ENCODE data around the gene RAB8B.
A peak's percentile ranks its signal among the peaks of the same experiment; 100 is the strongest.
"Not testable (repeated sequence)": the region's sequence is repeated elsewhere in the genome, so short reads cannot be mapped to it uniquely, and the experiment has no call there.

RAB8B gene

DNA sequence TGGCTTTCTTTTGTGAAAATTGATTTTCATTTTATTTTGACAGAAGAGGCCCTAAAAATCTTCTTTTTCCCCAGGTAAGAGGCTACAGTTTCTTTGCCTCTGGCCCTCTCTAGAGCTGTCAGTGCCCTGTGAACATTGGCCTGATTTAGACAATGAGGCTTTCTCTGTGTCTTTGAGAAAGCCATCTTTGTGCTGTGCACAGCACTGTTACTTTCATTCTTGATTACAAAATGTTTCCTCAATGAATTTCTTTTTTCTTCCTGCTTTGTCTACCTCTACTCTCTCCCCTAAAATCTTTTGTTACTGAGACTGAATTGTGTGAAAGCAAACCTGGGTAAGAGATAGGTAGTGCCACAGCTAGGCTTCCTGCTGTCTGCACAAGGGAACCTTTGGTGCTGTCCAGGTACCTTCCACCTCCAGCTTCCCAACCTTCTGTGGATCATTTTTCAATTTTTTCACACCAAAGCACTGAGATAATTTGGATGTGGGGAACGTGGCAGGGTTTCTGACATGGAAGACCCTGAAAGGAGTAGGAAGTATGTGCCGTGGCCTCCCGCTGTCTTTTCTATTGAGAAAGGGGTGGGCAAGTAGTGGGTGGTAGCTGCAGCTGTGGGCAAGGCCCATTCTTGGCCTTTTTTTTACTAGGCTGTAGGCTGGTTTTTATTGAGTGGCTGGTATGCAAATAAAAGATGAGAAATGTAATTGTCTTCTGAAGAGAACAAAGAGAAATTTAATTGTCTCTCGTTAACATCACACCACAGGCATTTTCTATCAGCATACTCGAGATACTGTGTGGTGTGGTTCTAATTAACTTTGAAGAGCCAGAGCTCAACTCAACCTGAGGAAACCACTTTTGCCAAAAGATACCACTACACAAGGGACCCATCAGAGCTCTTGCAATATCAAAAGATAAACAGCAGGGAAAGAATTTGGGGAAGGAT, 21.0 kb downstream of the RAB8B start:
- DNase-seq, result no peak

GRCh38 chr15:63211092-63211490, 21.7 kb downstream of the RAB8B start:
- no peak for DNase-seq

DNA sequence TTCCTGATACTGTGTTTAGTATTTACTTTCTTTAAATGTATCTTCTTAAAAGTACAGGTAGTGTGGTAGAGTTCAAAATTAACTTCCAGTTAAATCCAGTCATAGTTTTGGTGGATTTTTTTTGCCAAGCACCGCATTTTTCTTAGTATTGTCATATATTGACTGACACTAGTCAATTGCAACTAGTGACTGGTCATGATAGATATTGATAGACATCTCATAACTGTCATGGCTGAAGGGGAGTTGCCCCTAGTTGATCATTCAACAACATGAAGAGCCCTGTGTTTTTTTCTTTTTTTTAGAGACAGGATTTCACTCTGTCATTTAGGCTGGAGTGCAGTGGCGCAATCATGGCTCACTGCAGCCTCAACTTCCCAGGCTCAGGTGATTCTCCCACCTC, 22.1 kb downstream of the RAB8B start:
- peak; percentile 56 for DNase-seq

GRCh38 chr15:63212050-63213004, 22.9 kb downstream of the RAB8B start:
- DNase-seq, result peak; percentile 79

- no peak for DNase-seq
These were observed 28.8 kb downstream of the RAB8B start for GRCh38 chr15:63218100-63218808.

GRCh38 chr15:63219196-63219710, 29.8 kb downstream of the RAB8B start:
- no peak for DNase-seq

DNA sequence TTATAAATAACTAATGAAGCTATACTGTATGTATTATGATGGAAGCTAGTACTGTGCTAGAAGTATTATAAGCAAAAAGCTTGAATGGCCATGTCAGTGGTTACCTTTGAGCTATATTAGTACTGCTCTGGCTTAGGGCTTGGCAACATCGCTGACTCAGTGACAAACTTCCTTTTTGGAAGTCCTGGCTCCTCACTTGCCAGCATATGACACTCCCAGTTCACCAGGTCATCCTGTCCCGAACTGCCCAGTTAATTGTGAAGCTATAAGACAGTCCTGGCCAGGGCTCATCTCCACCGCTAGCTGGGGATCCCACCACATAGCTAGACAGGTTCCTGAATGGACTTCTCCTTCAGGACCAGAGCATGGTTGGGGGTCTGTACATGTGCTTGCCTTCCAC, 31.9 kb downstream of the RAB8B start:
- no peak for DNase-seq

DNA sequence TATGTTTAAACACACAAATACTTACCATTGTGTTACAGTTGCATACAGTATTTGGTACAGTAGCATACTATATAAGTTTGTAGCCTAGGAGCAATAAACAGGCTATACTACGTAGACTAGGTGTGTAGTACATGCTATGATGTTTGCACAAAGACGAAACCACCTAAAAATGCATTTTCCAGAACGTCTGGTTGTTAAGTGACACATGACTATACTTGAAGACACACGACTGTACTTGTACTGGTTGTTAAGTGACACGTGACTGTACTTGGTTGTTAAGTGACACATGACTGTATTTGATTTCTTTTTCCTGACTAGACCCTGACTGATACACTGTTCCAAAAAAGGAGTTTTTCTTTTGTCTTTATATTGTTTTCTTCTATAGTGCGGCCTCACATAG, 34.1 kb downstream of the RAB8B start:
- no peak for DNase-seq

- DNase-seq, result no peak
These were observed 36.0 kb downstream of the RAB8B start for GRCh38 chr15:63225381-63225780.

DNA sequence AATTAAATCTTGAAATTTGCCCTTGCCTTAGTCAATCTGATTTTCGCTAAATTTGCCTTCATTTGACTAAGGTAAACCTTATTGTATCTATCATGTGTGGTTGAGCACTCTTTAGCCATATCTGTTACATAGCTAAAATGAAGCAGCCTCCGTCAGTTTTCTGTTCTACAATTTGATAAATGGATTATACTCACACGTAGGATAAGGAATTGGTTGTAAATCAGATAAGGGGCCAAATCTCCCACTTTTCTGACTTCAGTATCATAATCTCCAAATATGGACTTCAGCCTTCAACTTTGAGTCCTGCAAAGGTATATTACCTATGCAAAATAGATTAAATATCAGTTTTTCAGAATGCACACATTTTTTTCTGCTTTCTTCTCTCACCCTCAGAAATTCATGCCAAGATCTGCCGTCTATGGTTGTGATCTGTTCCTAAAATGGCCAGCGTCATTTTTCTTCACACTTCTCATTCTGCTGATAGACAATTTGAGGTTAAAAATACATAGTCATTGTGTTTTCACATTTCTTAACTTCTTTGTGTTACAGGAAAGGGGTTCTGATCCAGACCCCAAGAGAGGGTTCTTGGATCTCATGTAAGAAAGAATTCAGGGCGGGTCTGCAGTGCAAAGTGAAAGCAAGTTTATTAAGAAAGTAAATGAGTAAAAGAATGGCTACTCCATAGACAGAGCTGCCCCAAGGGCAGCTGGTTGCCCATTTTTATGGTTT, 36.9 kb downstream of the RAB8B start:
- no peak for DNase-seq

- no peak for DNase-seq
These were observed 37.6 kb downstream of the RAB8B start for GRCh38 chr15:63226966-63227401.

GRCh38 chr15:63227689-63228088, 38.3 kb downstream of the RAB8B start:
- no peak for DNase-seq

- no peak for DNase-seq
These were observed 41.8 kb downstream of the RAB8B start for GRCh38 chr15:63231206-63231605.

- DNase-seq, result peak; percentile 35
These were observed 42.3 kb downstream of the RAB8B start for GRCh38 chr15:63231706-63232105.

DNA sequence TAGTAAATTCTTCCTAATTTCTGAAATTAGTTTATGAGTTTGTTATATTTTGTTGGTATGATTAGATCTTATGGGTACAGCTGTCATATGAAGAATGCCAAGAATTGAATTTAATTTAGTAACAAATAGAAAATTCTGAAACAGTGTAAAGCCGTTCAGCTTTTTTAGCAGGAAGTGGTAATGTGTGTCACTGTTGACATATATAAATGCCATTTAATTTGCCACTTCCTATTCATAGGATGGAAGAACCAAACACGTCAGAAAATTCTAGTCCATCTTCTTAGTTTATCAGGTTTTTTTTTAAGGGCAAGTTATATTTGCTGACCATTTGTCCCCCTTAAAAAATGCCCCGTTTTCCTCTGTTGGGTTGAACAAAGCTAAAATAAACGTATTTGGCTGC, 43.0 kb downstream of the RAB8B start:
- peak; percentile 39 for DNase-seq

DNA sequence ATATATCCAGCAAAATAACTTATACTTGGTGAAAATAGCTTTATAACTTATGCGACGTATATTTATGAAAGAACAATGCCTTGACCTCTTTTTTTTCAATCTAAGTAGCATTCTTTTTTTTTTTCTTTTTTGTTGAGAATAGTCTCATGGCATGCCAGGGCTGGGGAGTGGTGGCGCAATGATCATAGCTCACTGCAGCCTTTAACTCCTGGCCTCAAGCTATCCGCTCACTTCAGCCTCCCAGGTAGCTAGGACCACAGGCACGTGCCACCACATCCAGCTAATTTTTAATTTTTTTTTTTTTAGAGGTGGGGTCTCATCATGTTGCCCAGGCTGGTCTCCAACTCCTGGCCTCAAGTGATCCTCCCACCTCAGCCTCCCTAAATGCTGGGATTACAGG, 43.5 kb downstream of the RAB8B start:
- DNase-seq, result no peak

DNA sequence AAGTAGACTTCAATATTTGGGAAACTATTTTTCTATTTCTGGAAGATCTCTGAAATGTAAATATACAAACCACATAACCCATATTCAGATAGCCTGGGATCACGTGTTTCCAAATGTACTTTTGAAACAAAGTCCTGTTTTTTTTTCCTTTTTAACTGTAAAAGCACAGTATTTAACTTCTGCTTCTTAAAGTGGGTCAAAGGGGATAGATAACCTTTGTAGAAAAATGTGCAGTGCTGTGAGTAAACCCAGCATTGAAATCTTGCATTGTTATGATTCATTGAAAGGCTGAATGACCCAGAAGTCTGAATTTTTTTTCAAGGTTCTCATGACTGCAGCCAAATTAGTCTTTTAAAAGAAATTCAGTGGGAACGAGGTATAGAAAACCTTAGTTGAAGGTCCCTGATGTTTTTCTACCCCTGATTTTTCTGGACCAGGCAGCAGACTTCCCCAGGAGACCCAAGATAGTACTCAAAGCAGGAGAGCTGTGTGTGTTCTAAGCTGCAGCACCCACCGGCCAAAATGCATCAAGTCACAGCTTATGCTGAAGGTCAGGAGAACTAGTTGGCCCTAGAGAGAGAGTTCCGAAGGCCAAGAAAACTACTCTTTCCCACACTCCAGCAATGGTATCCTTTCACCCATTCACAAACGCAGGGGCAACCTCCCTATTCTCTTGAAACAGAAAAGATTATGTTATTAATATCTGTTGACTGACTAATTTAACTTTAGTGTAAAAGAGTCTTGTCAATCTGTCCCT, 44.4 kb downstream of the RAB8B start:
- DNase-seq, result peak; percentile 15

- DNase-seq, result no peak
These were observed 45.1 kb downstream of the RAB8B start for GRCh38 chr15:63234451-63234870.

DNA sequence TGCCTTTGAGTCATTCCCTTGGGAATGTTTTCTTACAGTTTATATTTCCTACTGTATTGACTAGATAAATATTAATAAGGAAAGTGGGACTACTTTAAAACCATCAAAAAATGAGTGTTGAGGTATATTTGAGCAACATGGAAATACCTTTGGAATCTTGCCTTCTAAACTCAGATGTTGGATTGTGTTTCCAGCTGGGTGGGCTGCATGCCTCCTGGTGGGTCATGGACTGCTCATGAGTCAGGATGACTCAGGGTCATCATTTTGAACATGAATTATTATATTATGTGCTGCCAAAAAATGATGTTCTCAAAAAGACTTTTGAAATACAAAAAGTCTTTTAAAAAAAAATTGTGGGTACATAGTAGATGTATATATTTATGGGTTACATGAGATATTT, 46.9 kb downstream of the RAB8B start:
- no peak for DNase-seq

- not testable (repeated sequence) for DNase-seq
These were observed 47.7 kb downstream of the RAB8B start for GRCh38 chr15:63237086-63237485.

DNA sequence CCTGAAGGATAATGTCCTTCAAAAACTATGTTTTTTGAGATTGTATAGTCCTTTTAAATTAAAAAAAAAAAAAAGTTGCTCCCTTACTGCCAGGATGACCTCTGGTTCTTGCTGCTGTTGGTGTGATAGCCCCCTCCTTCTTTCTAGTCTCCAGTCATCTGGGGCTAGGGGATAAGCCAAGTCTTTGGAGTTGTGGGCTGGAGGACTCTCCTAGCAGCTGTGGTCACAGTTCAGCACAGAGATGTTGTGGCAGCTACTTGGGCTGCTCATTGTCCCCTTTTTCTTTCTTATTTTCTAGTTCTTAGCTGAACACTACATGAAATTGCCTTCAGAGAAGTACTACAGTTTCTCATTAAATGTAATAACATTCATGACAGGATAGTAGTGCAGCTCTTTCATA, 48.8 kb downstream of the RAB8B start:
- peak; percentile 16 for DNase-seq
